Mucosa of stomach (tissue), 1 donor: Measurements from ENCODE around the gene CBLC.
A peak's percentile ranks its signal among the peaks of the same experiment; 100 is the strongest.

ENCODE experiments used
- H3K27me3 ChIP-seq: one replicate; pipeline ENCODE4 v1.7.0; 2013; ENCODE audit warnings: mild to moderate bottlenecking, low read length; ENCODE audit not compliant: control insufficient read depth, insufficient read depth
- H3K36me3 ChIP-seq: one replicate; pipeline ENCODE4 v1.7.0; 2013; ENCODE audit warnings: low read length; ENCODE audit not compliant: control insufficient read depth, insufficient read depth
- H3K4me1 ChIP-seq: one replicate; pipeline ENCODE4 v1.7.0; 2013; ENCODE audit warnings: mild to moderate bottlenecking, low read length; ENCODE audit not compliant: control insufficient read depth, insufficient read depth
- H3K4me3 ChIP-seq: one replicate; pipeline ENCODE4 v1.7.0; 2013; ENCODE audit warnings: low read length
- H3K9ac ChIP-seq: one replicate; pipeline ENCODE4 v1.7.0; 2013; ENCODE audit warnings: mild to moderate bottlenecking, low read length, moderate library complexity
- H3K9me3 ChIP-seq: one replicate; pipeline ENCODE4 v1.7.0; 2013; ENCODE audit warnings: mild to moderate bottlenecking, low read length, moderate library complexity; ENCODE audit not compliant: control insufficient read depth
- donor health status: Pancreatic carcinoma.

The CBLC gene, protein sequence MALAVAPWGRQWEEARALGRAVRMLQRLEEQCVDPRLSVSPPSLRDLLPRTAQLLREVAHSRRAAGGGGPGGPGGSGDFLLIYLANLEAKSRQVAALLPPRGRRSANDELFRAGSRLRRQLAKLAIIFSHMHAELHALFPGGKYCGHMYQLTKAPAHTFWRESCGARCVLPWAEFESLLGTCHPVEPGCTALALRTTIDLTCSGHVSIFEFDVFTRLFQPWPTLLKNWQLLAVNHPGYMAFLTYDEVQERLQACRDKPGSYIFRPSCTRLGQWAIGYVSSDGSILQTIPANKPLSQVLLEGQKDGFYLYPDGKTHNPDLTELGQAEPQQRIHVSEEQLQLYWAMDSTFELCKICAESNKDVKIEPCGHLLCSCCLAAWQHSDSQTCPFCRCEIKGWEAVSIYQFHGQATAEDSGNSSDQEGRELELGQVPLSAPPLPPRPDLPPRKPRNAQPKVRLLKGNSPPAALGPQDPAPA

GRCh38 chr19:44777715-44778347, at the start of gene CBLC:
CBLC (plus strand) TSS chr19:44777890; CDS start chr19:44777932, 42 bp downstream.
- Histone ChIP-seq H3K9me3 (no peaks in the 10 kb centered on the region), H3K27me3 (no peaks in the 10 kb centered on the region), H3K4me3 (peak within 1 kb of the TSS; percentile 41), H3K9ac (peak within 1 kb of the TSS; percentile 90), H3K4me1 (peaks cover 35% of the 10 kb centered on the region), H3K36me3 (no peaks in the 10 kb centered on the region)

DNA sequence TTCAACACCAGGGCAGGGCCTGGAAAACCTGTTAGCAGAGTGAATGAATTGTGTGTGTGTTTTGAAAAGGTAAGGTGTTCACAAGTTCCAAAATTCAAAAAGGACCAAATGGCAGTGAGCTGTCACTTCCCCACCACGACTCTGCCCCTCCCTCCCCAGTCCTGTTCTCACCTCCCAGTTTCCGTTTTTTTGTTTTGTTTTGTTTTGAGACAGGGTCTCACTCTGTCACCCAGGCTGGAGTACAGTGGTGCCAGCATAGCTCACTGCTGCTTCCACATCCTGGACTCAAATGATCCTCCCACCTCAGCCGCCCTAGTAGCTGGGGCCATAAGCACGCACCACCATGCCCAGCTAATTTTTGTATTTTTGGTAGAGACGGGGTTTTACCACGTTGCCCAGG, 49.5 kb upstream of the CBLC start:
- Histone ChIP-seq H3K9ac (no peak overlapping the region), H3K27me3 (no peaks in the 10 kb centered on the region), H3K4me1 (peaks cover 30% of the 10 kb centered on the region), H3K9me3 (no peaks in the 10 kb centered on the region), H3K4me3 (no peak overlapping the region), H3K36me3 (no peaks in the 10 kb centered on the region)

DNA sequence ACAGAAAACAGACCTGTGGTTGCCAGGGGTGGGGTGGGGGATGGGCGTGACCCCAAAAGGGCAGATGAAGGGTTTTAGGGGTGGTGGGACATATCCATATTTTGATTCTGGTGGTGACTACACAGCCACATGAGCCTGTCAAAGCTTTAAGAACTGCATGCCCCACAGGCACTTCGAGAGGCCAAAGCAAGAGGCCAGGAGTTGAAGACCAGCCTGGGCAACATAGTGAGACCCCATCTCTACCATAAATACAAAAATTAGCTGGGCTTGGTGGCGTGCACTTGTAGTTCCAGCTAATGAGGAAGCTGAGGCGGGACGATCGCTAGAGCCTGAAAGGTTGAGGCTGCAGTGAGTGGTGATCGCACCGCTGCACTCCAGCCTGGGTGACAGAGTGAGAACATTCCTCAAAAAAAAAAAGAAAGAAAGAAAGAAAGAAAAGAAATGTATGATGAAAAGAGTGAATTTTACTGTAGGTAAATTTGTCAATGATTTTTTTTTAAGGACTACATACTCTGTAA, 48.1 kb upstream of the CBLC start:
- H3K4me1 ChIP-seq: peaks cover 19% of the 10 kb centered on the region
- H3K4me3 ChIP-seq: no peak overlapping the region
- H3K36me3 ChIP-seq: no peaks in the 10 kb centered on the region
- H3K27me3 ChIP-seq: no peaks in the 10 kb centered on the region
- H3K9ac ChIP-seq: no peak overlapping the region
- H3K9me3 ChIP-seq: no peaks in the 10 kb centered on the region

GRCh38 chr19:44731081-44731480, 46.6 kb upstream of the CBLC start:
- no peaks in the 10 kb centered on the region for H3K27me3 ChIP-seq
- no peaks in the 10 kb centered on the region for H3K9me3 ChIP-seq
- H3K9ac ChIP-seq: no peak overlapping the region
- H3K4me1 ChIP-seq: peaks cover 21% of the 10 kb centered on the region
- H3K36me3 ChIP-seq: no peaks in the 10 kb centered on the region
- H3K4me3 ChIP-seq: no peak overlapping the region

DNA sequence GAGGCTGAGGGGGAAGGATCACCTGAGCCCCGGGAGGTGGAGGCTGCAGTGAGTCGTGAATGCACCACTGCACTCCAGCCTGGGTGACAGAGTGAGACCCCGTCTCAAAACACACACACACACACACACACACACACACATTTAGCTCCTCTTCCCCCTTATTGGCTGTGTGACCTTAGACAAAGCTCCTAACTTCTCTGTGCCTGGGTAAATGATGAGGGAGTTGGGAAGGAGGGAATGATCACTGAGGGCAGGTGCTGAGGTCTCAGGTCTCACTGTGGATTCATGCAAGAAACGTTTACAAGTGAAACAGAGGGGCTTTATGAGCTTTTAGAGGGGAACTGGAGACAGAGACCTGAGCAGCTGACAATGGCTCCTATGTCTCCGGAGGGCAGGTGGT, 46.1 kb upstream of the CBLC start:
- Histone ChIP-seq H3K4me1 (peaks cover 15% of the 10 kb centered on the region), H3K4me3 (no peak overlapping the region), H3K27me3 (no peaks in the 10 kb centered on the region), H3K36me3 (no peaks in the 10 kb centered on the region), H3K9me3 (no peaks in the 10 kb centered on the region), H3K9ac (no peak overlapping the region)

- H3K27me3 ChIP-seq: no peaks in the 10 kb centered on the region
- peaks cover 15% of the 10 kb centered on the region for H3K4me1 ChIP-seq
- H3K9ac ChIP-seq: no peak overlapping the region
- no peaks in the 10 kb centered on the region for H3K9me3 ChIP-seq
- no peaks in the 10 kb centered on the region for H3K36me3 ChIP-seq
- no peak overlapping the region for H3K4me3 ChIP-seq
Observed at GRCh38 chr19:44732235-44733014, 45.3 kb upstream of the CBLC start.

DNA sequence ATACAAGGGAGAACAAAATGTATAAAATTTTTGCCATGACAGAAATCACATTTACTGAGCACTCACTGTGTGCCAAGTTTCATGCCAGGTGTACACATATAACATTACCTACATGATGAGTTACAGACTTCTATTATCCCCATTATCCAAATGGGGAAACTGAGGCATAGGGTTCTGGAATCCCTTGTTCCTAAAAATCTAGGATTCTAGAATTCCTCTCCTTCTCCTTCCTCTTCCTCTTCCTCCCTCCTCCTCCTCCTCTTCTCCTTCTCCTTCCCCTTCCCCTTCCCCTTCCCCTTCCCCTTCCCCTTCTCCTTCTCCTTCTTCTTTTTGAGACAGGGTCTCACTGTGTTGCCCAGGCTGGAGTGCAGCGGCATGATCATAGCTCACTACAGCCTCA, 43.3 kb upstream of the CBLC start:
- Histone ChIP-seq H3K9me3 (no peaks in the 10 kb centered on the region), H3K9ac (no peak overlapping the region), H3K4me3 (no peak overlapping the region), H3K4me1 (peaks cover 28% of the 10 kb centered on the region), H3K36me3 (no peaks in the 10 kb centered on the region), H3K27me3 (no peaks in the 10 kb centered on the region)

DNA sequence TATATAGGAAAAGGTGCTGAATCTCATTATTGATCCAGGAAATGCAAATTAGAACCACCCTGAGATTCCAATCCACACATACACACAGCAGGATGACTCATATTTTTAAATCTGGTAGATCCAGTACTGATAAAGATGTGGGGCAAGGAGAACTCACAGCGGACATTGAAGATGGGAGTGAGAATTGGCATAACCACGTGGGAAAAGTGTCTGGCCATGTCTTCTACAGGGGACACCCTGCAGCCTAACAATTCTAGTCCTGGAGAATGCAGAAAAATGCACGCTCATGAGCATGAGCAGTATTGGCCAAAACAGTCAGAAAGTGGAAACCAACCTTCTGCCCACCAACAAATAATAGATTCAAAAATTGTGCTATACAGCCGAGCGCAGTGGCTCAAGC, 42.7 kb upstream of the CBLC start:
- H3K4me3 ChIP-seq: no peak overlapping the region
- no peaks in the 10 kb centered on the region for H3K9me3 ChIP-seq
- no peaks in the 10 kb centered on the region for H3K27me3 ChIP-seq
- H3K4me1 ChIP-seq: peaks cover 29% of the 10 kb centered on the region
- H3K36me3 ChIP-seq: no peaks in the 10 kb centered on the region
- H3K9ac ChIP-seq: no peak overlapping the region

DNA sequence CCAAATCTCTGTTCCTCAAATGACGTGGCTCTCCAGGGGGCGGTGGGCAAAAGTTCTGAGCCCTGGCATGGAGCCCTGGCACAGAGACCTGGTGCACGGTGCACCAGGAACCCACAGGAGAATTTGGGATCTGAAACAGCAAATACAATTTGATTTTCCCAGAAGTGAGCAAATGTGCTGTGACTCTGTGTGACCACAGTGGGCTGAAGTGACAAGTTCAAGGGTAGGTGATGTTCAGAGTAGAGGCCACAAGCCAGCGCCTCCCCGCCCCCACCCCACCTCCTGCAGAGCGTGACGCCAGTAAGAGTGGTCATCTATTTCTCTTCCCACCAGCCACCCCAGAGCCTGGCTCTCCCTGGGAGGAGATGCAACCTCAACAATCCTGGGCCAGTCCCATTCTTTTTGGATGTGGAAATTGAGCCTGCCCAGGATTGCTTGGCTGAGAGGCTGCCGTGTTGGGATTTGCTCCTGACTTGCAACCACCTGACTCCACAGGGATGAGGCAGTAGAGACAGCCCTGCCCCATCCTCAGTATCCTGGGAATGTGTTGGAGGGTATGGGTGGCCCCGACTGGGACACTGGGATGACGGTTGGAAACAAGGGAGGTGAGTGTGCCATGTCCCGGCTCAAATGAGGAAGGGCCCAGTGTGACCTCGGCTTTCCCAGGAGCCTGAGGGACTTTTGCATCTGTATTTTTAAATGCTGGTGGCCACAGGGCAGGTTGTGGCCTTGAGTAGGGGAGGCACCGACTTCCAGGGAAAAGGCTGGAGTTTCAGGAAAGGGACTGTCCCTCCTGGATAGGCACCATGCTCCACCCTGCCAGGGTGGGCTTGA, 40.2 kb upstream of the CBLC start:
- peaks cover 46% of the 10 kb centered on the region for H3K4me1 ChIP-seq
- H3K27me3 ChIP-seq: no peaks in the 10 kb centered on the region
- no peaks in the 10 kb centered on the region for H3K36me3 ChIP-seq
- H3K9me3 ChIP-seq: no peaks in the 10 kb centered on the region
- H3K9ac ChIP-seq: no peak overlapping the region
- H3K4me3 ChIP-seq: no peak overlapping the region

DNA sequence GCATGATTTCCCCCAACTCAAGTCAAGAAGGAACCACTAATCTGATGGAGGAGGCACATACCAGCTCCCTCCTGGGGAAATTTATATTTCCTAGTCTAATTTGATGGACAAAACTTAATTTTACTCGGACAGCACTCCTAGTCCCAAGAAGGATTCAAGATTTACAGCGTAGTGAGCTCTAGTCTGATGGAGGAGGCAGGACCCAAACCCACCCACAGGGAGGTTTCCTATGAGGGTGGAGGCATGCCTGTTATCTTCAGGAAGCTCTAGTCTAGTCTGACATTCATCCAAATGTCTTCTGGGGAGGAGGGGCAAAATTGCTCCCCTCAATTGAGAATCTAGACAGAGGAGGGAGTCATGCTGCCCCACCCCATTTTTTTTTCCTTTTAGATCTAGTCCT, 39.6 kb upstream of the CBLC start:
- Histone ChIP-seq H3K9ac (no peak overlapping the region), H3K27me3 (no peaks in the 10 kb centered on the region), H3K4me3 (no peak overlapping the region), H3K4me1 (peaks cover 51% of the 10 kb centered on the region), H3K9me3 (no peaks in the 10 kb centered on the region), H3K36me3 (no peaks in the 10 kb centered on the region)
